Tibial nerve (tissue), 4 donors: ENCODE measurements around the gene DMAP1.

Experiments used
- CTCF ChIP-seq, 5 experiments: fragments of 200-600 bp in 3 of 5; fragments of 450-650 bp in 2 of 5; sonication (generic) in 3 of 5; IDR thresholded peaks; one replicate each; pipeline ENCODE4 v1.5.1; 2016 to 2019; ENCODE audit warnings: antibody characterized with exemption in 5 of 5, mild to moderate bottlenecking in 3 of 5, moderate library complexity in 2 of 5
- EP300 ChIP-seq, 2 donors: sonication (generic); formaldehyde crosslinking; IDR thresholded peaks; one replicate each; pipeline ENCODE4 v1.6.1; 2017; ENCODE audit warnings: antibody characterized with exemption in 2 of 2, mild to moderate bottlenecking in 1 of 2

- TF ChIP-seq CTCF (IDR thresholded peaks at IDR 0.05), result no peak
- TF ChIP-seq EP300 (IDR thresholded peaks at IDR 0.05), result no peak
These were observed 6.0 kb downstream of the DMAP1 start for GRCh38 chr1:44219301-44219626.
